HG02642 (cell line): ENCODE results near the gene EEF1G.
A peak's percentile ranks its signal among the peaks of the same experiment; 100 is the strongest.
"Not testable (repeated sequence)": the region's sequence is repeated elsewhere in the genome, so short reads cannot be mapped to it uniquely, and the experiment has no call there.

Source experiments
- ATAC-seq: cut with Tn5 transposase; IDR thresholded peaks from one replicate; pipeline ENCODE4 v1.9.1; 2021; ENCODE audit warnings: mild to moderate bottlenecking; ENCODE audit not compliant: unreplicated experiment, poor library complexity

EEF1G gene, protein sequence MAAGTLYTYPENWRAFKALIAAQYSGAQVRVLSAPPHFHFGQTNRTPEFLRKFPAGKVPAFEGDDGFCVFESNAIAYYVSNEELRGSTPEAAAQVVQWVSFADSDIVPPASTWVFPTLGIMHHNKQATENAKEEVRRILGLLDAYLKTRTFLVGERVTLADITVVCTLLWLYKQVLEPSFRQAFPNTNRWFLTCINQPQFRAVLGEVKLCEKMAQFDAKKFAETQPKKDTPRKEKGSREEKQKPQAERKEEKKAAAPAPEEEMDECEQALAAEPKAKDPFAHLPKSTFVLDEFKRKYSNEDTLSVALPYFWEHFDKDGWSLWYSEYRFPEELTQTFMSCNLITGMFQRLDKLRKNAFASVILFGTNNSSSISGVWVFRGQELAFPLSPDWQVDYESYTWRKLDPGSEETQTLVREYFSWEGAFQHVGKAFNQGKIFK

DNA sequence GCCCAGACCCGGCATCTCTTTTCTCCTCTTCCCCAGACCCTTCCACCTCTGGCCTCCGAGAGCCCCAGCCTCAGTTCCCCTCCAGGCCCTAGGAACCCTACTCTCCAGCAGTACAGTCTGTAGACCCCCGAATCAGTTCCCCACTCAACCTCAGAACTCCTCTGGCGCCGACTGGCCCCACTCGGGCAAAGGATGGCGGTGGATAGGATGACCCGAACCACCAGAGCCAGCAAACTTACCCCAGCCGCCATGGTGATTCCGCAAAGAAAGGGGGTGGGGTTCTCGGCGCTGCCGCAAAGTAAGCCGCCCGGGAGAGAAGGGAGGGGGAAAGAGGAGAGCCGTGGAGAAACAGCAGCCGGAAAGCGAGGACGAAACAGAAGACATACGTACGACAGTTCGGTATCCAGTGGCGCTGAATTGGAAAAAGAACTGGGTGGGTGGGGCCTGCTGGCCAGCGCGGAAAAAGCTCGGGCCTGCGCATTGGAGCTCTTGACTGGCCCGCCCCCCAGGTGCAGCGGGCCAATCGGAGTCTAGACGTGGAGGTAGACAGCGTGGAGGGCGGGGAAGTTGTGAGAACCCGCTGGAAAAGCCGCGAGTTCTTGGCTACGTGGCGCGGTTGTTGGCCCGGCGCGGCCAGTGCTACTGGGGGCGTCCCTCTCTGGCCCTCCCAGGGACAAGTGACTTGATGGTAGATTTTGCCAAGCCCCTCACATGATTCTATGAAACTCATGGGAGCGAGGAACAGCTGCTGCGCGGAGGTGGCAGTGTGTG lies at the start of gene EEF1G:
Gene EEF1G, minus strand, starts transcription at position 300 of the 771 bp plus-strand sequence. Its CDS starts 49 bp downstream, at position 251.
- peak; percentile 92 for ATAC-seq

- no peak for ATAC-seq
Observed at GRCh38 chr11:62622476-62623089, 48.9 kb upstream of the EEF1G start.

DNA sequence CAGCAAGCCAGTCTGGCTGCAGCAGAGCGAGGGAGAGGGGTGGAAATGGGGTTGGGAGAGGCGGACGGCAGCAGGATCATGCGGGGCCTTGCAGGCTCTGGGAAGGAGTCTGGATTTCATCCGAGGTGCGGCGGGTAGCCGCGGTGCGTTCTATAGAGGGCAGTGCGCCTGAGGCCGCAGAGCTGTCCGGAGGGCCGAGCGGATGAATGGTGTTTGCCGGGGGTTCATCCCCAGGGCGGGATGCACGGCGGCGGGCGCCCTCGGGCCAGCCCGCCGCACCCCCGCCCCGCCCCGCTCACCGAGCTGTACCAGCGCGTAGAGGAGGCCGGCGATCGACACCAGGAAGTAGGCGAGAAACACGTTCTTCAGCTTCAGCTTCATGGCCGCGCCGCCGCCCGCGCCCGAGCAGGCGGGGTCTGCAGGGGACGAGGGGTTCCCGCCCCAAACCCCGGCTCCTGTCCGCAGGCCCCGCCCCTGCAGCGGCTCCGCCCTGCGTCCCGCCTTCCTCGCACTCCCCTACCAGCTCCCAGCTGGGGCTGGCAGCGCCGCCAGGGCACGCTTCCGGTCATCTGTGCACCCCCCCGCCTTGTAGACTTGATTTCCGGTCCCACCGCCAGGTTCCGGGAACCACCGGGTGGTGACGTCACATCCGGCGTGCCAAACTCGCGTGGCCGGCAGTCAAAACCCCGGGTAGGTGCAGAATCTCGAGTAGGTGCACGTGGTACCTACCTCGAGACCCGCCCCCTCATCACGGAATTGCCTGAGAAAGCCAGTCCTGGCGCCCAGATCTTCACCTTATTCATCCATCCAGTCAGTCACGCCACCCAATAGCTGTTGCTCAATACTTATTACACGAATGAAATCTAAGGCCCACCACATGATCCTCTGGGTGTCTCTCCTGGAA lies 48.1 kb upstream of the EEF1G start, which contains the start of gene B3GAT3:
Gene B3GAT3, minus strand, starts transcription at position 420 of the 904 bp plus-strand sequence. Its CDS starts 39 bp downstream, at position 381.
- ATAC-seq, result peak; percentile 96

- no peak for ATAC-seq
Observed at GRCh38 chr11:62621027-62621566, 47.4 kb upstream of the EEF1G start.

DNA sequence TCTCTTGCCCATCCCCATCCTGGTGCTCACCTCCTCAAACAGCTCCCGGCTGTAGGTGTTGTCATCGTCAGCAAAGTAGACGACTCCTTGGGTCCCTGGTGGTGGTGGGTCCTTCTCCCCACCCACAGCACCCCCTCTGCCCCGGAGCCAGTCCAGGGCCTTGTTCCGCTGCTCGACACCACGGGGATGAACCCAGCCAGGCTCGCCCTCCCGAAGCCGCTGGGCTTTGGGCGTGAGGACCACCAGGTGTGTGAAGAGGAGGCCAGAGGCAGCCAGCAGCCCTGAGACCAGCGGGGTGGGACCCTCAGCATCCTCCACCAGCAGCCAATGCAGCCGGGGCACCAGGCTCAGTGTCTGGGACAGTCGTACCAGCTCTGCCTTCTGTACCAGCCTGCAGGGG lies 43.3 kb upstream of the EEF1G start:
- ATAC-seq, result not testable (repeated sequence)

DNA sequence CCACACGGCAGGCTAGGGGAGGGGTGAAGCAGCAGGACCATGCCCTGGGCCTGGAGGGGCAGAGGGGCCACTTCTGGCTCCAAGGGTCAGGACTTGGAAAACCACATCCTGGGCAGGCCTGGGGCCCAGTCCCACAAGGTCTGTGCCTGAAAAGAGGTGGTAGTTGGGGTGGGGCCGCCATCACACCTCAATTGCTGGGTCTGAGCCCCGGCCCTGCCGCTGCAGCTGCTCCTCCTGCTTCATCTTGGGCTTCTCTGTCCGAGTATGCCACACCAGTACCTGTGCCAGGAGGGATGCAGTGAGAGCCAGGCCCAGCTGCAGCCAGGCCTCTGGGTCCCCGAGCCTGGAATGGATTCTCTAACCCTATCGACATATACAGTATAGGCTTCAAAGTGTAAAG lies 41.8 kb upstream of the EEF1G start:
- ATAC-seq, result no peak

DNA sequence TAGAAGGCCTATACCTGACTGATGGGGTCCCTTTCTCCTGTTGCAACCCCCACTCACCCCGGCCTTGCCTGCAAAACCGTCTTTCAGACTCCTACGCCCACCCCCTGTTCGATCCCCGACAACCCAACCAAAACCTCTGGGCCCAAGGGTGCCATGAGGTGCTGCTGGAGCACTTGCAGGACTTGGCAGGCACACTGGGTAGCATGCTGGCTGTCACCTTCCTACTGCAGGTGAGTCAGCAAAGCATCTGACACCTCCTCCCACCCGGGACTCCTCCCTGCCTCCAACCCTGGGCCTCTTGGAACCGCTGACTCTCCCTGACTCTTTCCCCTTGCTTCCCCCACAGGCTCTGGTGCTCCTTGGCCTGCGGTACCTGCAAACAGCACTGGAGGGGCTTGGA lies 40.6 kb upstream of the EEF1G start:
- ATAC-seq, result no peak

DNA sequence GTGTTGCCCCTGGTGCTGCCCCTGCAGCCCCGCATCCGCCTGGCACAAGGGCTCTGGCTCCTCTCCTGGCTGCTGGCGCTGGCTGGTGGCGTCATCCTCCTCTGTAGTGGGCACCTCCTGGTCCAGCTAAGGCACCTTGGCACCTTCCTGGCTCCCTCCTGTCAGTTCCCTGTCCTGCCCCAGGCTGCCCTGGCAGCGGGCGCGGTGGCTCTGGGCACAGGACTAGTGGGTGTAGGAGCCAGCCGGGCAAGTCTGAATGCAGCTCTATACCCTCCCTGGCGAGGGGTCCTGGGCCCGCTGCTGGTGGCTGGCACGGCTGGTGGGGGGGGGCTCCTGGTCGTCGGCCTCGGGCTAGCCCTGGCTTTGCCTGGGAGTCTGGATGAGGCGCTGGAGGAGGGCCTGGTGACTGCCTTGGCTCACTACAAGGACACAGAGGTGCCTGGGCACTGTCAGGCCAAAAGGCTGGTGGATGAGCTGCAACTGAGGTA lies 39.6 kb upstream of the EEF1G start:
- no peak for ATAC-seq

GRCh38 chr11:62612366-62613290 lies 38.9 kb upstream of the EEF1G start, which contains the start of the genes EML3 and ROM1:
EML3 (minus strand) TSS chr11:62612775; CDS start chr11:62612457, 318 bp downstream.
ROM1 (plus strand) TSS chr11:62613257; CDS start chr11:62613282, 25 bp downstream.
- ATAC-seq, result peak; percentile 72

DNA sequence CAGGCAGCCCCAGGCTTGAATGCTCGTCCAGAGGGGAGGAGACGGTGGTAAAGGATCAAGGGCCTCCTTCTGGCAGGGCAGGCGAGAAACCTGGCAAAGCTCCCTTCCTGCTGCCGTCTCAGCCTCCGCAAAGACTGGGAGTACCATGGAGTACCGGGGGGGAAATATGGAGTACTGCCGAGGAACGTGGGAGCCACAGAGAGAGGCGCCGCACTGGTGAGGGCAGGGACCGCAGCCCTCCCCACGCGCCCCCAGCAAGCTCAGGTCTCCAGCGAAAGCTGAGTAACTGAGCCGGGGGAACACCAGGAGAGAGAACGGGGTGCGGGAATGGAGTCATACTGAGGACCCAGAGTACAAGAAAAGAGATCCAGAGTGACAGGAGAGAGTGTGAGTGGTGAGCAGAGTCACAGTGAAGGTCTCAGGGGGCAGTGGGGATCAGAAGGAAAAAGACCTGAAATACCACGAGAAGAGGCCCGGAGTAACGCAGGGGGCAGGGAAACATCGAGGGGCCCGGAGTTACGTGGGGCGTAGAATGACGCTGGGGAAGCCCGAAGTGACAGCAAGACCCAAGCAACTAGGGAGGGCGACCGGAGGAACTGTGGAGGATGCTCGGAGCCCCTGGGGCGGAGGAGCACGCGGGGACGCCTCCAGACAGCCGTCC lies 38.1 kb upstream of the EEF1G start:
- peak; percentile 22 for ATAC-seq

GRCh38 chr11:62610814-62611704 lies 37.4 kb upstream of the EEF1G start:
- ATAC-seq, result no peak

GRCh38 chr11:62610403-62610802 lies 36.7 kb upstream of the EEF1G start:
- no peak for ATAC-seq

- no peak for ATAC-seq
Observed at GRCh38 chr11:62608776-62609175, 35.1 kb upstream of the EEF1G start.

GRCh38 chr11:62607714-62608113 lies 34.0 kb upstream of the EEF1G start:
- no peak for ATAC-seq

DNA sequence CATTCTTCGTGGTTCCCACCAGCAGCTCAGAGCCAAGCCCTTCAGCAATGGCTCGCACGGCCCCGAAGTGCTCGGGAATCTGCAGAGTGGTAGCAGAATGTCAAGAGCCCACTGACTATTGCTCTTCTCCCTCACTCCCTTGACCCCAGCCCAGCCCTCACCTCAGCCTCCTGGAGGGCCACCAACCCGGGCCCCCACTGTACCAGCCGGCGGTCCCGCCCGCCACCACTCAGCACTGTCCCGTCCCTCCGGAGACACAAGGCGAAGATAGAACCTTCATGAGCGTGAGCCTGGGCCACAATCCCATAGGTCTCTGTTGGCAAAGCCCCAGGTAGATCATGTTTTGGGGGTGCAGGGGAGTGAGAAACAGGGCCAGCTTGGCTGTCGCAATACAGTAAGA lies 32.2 kb upstream of the EEF1G start:
- no peak for ATAC-seq

GRCh38 chr11:62605467-62605866 lies 31.8 kb upstream of the EEF1G start:
- no peak for ATAC-seq
